ENCODE results near the gene ACCS. TPM values are rescaled to one million over a fixed set of nuclear protein-coding genes. Genes with fewer than 3 reads are reported as not detected.

Gene ACCS
- total RNA-seq, 4 donors from 2014 or later, result 14.4 to 23.2 (median 20.1) TPM

DNA sequence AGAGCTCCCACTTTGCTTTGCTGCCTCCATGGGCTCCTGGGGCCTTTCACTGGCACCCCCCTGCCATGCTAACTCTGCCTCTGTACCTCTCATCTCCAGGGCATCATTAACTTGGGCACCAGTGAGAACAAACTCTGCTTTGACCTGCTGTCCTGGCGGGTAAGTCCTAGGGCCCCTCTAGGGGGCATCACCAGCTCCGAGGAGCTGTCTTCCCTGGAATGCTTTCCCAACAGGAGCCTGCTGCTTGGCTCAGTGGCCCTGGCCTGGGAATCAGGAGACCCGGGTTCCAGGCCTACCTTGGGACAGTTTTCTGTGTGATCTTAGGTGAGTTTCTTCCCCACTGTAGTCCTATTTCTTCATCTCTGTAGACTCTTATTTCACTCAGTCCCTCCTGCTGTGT is 5.1 kb downstream of the ACCS start:
- WGBS, 2 donors, result 80 to 89% methylated on average over 3 of the region's 3 CpGs
- H3K27ac ChIP-seq, result no peak overlapping the region
- no peak overlapping the region for H3K4me3 ChIP-seq (replicated peaks in 1 of 3)
- H3K9me3 ChIP-seq, result no peaks in the 10 kb centered on the region
- no peaks in the 10 kb centered on the region for H3K27me3 ChIP-seq
- no peak for TF ChIP-seq POLR2A (IDR thresholded peaks at IDR 0.05)
- TF ChIP-seq, protein P1, sequence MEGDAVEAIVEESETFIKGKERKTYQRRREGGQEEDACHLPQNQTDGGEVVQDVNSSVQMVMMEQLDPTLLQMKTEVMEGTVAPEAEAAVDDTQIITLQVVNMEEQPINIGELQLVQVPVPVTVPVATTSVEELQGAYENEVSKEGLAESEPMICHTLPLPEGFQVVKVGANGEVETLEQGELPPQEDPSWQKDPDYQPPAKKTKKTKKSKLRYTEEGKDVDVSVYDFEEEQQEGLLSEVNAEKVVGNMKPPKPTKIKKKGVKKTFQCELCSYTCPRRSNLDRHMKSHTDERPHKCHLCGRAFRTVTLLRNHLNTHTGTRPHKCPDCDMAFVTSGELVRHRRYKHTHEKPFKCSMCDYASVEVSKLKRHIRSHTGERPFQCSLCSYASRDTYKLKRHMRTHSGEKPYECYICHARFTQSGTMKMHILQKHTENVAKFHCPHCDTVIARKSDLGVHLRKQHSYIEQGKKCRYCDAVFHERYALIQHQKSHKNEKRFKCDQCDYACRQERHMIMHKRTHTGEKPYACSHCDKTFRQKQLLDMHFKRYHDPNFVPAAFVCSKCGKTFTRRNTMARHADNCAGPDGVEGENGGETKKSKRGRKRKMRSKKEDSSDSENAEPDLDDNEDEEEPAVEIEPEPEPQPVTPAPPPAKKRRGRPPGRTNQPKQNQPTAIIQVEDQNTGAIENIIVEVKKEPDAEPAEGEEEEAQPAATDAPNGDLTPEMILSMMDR (IDR thresholded peaks at IDR 0.05), result no peak
- H3K4me1 ChIP-seq, result no peaks in the 10 kb centered on the region
- DNase-seq, result no peak
- H3K36me3 ChIP-seq, result no peaks in the 10 kb centered on the region
- intact Hi-C loops (cut with DNase I), result no loop called here

DNA sequence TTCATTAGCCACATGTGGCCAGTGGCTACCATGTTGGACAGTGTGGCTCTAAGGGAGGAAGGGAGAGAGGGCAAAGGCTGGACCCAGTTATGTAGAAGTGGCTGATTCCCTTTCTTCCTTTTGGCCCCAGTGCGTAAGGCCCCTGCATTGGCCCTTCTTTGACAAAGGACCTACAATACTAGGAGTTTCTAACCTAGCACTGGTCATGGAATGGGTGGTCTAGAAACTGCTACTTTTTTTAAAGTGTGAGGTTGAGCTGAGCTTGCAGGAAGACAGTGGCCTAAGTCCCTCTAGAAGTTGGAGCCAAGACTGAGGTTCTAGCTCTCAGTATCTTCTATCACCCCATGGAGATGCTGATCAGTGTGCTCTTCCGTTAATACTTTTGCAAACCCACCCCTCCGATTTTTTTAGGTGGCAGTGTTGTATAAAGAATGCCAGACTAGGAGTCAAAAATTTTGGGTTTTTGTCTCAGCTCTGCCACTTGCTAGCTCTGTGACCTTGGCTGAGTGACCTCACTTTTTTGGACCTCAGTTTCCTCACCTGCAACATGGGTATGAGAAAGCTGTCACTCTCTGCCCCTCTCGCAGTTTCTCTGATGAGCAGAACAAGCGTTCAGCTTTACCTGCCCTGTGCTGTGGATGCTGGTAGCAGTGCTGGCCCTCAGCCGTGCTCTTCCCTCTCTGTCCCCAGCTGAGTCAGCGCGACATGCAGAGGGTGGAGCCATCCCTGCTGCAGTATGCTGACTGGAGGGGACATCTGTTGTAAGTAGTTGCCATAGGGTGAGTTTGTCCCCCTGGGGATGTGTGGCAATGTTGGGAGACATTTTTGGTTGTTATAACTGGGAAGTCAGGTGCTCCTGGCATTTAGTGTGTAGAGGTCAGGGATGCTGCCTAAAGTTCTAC is 6.9 kb downstream of the ACCS start:
- Histone ChIP-seq H3K27me3 (no peaks in the 10 kb centered on the region), H3K27ac (no peak overlapping the region), H3K36me3 (no peaks in the 10 kb centered on the region), H3K4me3 (replicated peaks in 1 of 3) (no peak overlapping the region), H3K4me1 (no peaks in the 10 kb centered on the region), H3K9me3 (no peaks in the 10 kb centered on the region)
- no peak for DNase-seq
- intact Hi-C loops (cut with DNase I), result no loop called here
- WGBS, 2 donors, result 93 to 94% methylated on average over 8 of the region's 8 CpGs
- TF ChIP-seq POLR2A (IDR thresholded peaks at IDR 0.05), result no peak
- TF ChIP-seq, protein P1 (IDR thresholded peaks at IDR 0.05), result no peak

DNA sequence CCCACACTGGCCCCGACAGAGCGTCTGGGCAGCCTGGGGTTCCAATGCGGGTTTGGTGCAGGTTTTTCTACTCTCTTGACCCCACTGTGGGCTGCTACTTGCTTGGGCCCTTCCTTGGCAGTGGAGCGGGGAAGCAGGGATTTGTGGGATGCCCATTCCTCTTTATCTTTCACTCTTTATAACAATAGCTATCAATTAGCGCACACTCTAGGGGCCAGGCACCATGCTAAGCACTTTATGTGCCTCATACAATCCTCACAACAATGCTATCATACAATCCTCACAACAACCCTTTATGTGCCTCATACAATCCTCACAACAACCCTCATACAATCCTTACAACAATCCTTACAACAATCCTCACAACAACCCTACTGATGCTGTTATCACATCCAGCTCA is 12.7 kb downstream of the ACCS start:
- Histone ChIP-seq H3K27ac (no peak overlapping the region), H3K4me1 (no peaks in the 10 kb centered on the region), H3K4me3 (replicated peaks in 1 of 3) (no peak overlapping the region), H3K9me3 (no peaks in the 10 kb centered on the region), H3K36me3 (peaks cover 0 to 4% of the 10 kb centered on the region in 2 donors), H3K27me3 (no peaks in the 10 kb centered on the region)
- intact Hi-C loops (cut with DNase I), result no loop called here
- WGBS, 2 donors, result 94 to 95% methylated on average over 5 of the region's 5 CpGs
- TF ChIP-seq, protein P1 (IDR thresholded peaks at IDR 0.05), result no peak
- TF ChIP-seq POLR2A (IDR thresholded peaks at IDR 0.05), result no peak
- DNase-seq, result no peak

DNA sequence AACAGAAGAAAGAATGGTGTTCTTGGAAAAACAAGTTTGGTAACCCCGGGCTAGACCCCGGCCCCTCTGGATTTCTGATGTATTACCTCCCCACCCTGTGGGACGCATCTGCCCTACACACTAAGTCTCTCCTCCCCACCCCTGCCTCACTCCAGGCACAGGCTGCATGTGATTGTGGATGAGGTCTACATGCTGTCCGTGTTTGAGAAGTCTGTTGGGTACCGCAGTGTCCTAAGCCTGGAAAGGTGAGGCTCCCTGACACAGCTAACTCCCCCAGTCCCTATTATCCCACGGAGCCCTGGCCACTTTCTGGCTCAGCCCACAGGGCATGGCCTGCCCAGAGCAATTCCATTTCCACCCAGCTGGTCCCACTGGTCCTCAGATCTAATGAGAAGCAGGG is 13.3 kb downstream of the ACCS start:
- Histone ChIP-seq H3K4me1 (no peaks in the 10 kb centered on the region), H3K27ac (no peak overlapping the region), H3K27me3 (no peaks in the 10 kb centered on the region), H3K4me3 (replicated peaks in 1 of 3) (no peak overlapping the region), H3K36me3 (peaks cover 0 to 4% of the 10 kb centered on the region in 2 donors), H3K9me3 (no peaks in the 10 kb centered on the region)
- no peak for TF ChIP-seq POLR2A (IDR thresholded peaks at IDR 0.05)
- TF ChIP-seq, protein P1 (IDR thresholded peaks at IDR 0.05), result no peak
- intact Hi-C loops (cut with DNase I), result no loop called here
- DNase-seq, result no peak
- 81 to 93% methylated on average over 6 of the region's 6 CpGs for WGBS, 2 donors

DNA sequence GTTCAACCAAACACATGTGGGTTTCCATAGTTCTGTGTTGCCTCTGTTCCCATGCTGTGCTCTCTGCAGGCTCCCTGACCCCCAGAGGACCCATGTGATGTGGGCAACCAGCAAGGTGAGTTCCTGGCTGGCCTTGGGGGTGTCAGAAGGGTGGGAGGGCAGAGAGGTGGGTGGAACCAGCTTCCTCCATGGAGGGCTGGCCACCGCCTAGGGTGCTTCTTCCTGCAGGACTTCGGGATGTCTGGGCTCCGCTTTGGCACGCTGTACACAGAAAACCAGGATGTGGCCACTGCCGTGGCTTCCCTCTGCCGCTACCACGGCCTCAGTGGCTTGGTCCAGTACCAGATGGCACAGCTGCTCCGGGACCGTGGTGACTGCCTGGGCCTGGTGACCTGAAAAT is 14.9 kb downstream of the ACCS start:
- intact Hi-C loops (cut with DNase I), result no loop called here
- 96 to 97% methylated on average over 9 of the region's 9 CpGs for WGBS, 2 donors

More for the DNA sequence above, 14.9 kb downstream of the ACCS start:
- Histone ChIP-seq H3K27me3 (no peaks in the 10 kb centered on the region), H3K4me1 (no peaks in the 10 kb centered on the region), H3K9me3 (no peaks in the 10 kb centered on the region), H3K27ac (no peak overlapping the region), H3K4me3 (replicated peaks in 1 of 3) (no peak overlapping the region), H3K36me3 (peaks cover 0 to 4% of the 10 kb centered on the region in 2 donors)
- DNase-seq, result no peak
- TF ChIP-seq, protein P1 (IDR thresholded peaks at IDR 0.05), result no peak
- TF ChIP-seq POLR2A (IDR thresholded peaks at IDR 0.05), result no peak
